Globus pallidus (tissue), 1 donor: ENCODE measurements around the gene LMCD1.

Source experiments
- DNase-seq: peaks from one replicate; pipeline ENCODE4 v3.0.0-alpha.2; 2015; ENCODE audit warnings: low spot score

Gene LMCD1

DNA sequence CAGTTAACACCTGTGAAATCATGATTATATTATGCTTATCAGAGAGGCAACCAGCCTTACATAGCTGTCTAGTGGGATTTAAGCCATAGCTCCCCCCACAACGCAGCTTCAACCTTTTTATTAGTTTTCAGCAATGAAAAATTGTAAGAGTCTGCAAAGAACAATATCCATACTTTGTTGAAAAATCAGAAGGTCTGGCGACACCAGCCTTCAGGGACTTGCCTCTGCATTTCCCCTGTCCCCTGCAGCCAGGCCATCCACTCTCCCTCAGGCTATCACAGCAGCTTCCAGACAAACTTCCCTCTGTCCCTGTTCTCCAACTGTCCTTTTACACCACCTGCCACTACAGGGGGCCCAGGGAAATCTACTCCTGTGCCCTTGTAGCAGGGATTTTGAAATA, 83.0 kb downstream of the LMCD1 start:
- no peak for DNase-seq

DNA sequence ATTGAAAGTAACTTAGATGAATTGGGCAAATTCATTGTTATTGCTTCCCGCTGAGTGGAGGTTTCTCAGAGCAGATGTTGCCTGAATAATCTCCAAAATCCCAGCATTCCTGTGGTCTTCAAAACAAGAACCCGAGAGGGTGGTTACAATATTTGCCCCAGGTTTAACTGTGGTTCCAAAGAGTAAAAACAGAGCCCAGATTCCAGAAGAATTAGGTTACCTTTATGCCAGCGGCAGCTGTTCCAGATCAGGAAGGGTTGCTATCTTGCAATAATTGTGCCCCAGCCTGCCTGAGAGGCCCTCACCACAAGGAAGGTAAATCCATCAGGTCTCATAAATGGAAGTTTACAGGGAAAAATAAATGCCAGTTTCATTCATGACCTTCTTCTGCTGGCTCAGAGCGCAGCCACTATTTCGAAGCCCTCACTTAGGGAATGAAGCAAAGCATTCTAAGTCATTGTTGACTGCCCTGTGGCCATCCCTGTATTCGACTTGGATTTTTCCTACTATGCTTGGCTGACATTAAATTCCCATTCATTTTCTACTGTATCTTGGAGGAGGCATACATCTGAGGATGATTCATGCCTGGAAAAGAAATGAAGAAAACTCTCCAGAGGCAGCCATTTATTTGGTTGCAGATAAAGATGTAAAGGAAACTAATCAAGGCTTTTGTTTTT, 88.4 kb downstream of the LMCD1 start:
- no peak for DNase-seq

DNA sequence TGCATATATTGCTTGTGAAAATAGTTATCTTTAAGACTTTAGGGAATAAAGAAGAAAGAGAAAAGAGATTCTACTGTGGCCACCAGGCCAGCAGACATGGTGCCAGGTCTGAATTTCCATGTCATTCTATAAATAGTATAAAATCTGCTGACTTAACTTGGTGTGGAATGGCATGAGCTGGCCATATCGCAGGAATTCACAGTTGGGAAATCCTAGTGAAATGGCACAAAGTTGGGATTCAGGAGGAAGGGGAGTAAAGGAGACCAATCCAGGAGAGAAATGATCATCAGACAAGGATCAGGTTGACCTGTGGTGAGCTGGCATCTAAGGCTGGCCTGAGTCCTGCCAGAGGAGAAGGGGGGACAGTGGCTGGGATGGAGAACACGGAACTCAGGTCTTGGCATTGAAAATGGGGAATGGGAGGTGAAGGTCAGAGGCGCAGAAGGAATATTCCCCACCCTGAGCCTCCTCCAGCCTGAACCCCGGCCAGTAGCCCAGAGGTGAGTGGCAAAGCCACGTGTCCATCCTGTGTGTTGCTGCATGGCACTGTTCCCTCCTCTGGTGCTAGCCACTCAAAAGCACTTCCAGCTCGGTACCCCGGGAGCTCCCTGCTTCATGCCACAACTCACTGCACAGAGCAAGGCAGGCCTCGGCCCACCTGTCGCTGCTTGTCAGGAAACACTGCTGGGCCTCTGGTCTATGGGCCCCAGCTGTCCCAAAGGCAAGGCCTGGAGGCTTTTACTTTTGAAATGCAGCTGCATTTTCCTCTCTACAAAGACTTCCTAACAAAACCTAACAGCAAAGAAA, 91.6 kb downstream of the LMCD1 start:
- DNase-seq, result no peak

DNA sequence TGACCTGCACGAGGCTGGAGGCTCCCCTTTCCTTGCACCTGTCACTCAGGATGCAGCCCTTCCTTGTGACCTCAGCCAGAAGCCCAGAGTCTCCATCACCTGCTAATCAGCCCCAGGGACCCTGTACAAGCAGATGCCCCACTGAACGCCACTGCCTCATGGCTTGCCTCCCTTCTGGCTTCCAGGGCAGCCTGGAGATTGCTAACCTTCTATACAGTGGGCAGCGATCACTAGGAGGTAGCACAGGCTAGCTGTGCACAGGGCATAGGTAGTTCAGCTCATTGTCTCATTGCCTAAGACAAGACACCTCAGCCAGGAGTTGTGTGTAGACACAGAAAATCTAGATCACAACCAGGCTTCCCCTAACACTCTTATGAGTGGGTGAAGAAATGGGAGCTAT, 93.6 kb downstream of the LMCD1 start:
- no peak for DNase-seq

DNA sequence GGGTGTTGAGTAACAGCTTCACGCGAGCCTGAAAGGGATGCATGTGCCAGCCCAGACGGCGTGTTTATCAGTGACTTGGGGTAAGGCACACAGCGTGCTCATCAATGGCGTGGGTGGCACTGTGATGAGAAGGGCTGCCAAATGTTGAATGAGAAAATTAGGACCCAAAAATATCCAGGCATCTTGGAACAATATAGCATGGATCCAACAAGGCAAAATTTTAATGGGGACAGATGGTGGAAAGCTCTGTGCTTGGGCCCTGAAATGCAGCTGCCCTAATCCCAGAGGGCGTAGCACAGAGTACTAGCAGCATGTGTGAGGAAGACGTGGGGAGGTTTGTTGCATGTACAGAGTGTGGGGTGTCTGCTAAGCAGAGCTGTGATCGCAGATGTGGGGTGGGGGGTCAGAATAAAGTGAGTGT, 94.1 kb downstream of the LMCD1 start:
- DNase-seq, result no peak

DNA sequence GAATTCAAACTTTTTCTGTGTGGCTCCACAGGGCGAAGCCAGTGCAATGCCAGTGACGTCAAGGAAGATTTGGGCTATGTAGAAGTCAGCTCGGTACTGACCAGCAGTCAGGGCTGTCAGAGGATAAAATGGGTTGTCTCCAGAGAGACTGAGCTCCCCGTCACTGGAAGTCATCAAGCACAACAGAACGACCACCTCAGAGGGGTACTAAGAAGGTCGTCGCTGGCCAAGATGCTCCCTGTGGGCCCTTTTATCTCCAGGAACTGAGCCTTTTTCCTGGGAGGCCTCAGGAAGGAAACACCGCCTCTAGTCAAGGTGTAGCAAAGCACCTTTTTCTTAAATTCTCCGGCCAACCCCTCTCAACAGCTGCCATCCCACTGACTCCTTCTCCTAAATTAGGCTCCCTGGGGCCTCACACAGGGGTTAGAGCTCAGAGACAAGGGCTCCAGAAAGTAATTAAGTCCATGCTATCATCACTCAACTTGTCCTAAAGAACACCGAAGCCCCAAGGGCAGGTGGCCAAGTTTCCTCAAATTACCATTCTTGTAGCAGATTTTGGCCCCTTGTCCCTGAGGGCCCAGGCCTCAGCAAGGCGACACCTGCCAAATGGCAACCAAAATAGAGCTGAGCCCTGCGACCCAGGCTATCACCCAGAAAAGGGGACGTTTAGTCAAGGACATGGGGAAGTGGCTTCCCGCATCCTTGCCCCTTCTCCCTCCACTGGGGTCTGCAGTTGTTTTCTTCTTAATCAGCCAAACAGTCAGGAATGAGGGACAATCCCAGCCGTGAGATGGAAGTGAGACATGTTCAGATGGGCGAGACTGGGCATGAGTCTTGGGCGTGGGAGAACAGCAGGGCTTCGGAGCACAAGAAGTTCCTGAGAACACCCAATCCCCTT, 94.9 kb downstream of the LMCD1 start:
- DNase-seq, result no peak

DNA sequence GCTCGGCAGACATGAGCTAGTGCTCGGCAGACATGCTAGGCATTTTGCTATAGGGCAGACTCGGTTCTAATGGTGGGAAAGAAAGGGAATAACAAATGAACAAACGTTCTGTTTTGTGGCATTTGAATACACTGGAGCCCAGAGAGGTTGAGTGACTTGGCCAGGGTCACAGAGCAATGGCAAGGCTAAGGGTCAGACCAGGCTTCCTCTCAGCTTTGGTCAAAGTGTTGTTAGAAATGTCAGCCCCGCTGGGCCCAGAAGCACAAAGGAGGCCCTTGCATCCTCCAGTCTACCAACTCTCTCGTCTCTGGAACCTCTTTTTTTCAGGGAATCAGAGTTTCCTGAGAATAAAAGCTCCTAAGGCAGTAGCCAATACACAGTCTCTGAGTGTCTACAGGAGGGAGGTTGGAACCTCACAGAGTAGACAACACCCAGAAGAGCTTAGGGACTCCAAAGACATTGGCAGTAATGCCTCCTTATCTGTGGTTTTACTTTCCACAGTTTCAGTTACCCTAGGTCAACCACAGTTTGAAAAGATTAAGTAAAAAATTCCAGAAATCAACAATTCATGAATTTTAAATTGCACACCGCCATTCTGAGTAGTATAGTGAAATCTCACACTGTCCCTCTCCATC, 95.7 kb downstream of the LMCD1 start:
- no peak for DNase-seq

DNA sequence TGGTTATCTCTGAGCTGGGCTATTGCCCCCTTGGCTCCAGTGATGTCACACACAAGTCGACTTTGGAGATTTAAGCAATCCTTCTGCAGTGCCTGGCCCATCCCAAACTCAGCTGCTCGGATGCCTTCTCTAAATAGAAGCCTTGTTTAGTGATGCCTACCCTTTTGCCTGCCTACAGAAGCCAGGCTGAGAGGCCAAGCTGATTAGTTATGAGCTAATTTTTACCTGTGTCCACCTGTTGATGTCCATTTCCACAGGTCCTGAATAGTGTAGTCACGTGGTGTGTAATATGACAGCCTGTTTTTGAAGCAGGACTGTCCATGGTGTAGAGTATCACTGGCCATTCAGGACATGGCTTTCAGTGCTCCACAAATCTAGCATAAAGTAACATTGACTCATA, 97.5 kb downstream of the LMCD1 start:
- DNase-seq, result no peak

DNA sequence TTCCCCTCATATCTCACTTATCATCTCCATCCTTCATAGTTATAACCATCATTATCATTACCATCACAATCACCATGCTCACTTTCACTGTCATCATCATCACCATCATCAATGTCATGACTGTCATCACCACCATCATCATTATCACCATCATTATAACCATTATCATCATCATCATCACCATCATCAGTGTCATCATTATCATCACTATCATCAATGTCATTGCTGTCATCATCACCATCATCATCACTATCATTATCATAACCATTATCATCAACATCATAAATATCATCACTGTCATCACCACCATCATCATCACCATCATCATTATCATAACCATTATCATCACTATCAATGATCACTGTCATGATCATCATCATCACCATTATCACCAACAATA, 98.8 kb downstream of the LMCD1 start:
- DNase-seq, result no peak

DNA sequence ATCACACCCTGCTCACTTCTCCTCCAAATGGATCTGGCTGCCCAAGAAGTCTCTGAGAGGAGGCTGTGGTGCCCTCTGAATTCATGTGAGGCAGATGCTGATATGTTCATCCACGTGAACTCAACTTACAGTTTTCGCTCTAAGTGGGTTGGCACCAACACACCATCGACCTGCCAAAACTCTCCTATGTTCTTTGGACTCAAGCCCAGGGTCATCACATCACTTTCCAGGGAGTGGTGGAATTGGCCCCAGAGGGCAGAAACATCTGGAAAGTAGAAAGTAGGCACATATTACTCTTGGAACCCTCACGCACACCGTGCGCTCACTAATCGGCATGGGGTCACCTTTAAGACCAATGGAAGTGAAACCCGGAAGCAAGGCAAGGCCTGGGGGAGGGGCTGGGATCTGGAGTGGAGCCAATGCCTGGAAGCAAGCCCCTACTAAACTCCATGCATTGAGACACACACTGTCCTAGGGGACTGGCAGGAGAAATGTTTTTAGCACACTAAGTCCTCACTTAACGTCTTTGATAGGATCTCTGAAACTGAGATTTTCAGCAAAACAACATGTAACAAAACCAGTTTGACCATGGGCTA, 101.6 kb downstream of the LMCD1 start:
- no peak for DNase-seq

DNA sequence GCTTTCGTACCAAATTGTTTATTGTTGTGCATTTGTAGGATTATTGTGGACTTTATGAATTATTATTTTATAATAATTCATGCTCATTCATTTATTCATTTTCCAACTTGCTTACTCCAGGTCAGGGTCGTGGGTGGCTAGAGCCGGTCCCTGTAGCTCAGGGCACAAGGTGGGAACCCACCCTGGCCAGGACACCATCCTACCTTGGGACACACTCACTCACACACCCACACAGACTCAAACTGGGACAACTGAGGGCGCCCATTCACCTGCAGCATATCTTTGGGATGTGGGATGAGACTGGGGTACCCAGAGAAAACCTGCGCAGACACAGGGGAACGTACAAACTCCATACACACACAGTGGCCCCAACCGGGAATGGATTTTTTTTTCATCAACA, 102.4 kb downstream of the LMCD1 start:
- DNase-seq, result no peak

DNA sequence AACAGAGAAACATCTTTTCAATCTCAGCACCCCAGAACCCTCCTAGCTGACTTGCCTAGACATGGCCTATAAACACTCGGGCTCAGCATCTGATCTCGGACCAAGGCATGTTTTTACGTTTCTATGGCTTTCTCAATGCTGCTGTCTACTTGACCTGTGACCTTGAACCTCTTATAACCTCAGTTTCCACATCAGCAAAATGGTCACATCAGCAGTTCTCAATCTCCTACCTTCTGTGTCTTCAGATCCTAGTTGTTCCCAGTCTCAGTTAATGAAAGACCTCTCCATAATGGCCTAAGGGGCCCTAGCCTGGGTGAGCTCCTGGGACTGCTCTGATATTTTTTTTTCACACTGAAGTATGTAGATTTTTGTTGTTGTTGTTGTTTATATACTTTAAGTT, 103.4 kb downstream of the LMCD1 start:
- DNase-seq, result no peak

DNA sequence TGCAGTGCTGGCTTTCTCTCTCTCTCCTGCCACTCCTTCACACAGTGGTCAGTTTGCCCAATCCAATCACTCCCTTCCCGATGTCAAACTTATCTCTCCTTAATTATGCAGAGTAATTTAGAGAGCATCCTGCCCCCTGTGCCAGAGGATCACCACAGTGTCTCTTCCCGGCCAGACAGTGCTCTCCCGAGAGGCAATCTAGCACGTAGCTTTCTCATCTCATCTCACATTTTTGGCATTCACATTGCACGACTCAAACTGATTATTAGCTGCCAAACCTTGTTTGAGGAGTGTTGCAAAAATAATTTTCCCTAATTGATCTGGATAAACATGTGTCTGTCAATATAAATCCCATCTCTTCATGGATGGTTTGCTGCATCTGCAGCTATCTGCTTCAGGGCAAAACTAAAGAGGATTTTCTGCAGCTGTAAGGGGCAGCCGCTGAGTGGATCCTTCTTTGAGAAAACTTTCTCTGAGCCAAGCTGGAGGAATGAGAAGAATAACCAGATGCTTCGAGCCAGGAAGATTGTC, 105.1 kb downstream of the LMCD1 start:
- no peak for DNase-seq

DNA sequence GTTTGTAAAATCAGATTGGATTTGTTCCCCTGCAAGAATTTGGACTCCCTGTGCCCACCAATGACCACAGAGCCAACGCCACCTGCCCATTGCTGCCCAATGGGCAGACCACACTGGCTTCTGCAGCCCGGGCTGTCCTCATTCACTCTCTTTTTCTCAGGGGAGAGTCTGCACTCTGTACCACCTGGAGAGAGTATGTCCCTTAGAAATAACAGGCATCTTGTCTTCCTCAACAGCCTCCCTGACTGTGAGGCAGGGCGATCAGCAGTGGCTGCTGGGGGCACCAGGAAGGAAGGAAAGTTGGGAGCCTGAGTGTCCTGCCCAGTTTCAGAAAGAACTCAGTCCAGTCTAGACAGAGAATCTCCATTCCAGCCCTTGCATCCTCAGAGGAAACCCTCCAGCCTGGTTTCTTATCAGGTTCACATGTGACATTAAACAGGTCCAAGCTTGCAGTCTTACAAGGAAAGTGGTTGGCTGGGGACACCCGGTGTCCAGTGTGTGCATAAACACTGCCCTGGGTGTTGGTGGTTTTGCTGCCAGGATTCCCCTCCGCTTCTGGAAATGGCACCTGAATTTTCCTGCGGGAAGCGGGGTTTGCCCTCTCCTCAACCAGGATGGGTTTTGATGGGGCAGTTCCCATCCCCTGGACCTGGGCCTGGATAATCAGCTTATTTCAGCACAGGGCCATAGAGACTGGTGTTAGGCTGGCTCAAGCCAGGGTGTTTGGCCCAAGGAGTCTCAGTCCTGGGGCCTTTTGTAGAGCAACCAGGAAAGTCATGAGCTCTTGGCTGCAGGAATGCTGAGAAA, 105.8 kb downstream of the LMCD1 start:
- DNase-seq, result peak; percentile 72

DNA sequence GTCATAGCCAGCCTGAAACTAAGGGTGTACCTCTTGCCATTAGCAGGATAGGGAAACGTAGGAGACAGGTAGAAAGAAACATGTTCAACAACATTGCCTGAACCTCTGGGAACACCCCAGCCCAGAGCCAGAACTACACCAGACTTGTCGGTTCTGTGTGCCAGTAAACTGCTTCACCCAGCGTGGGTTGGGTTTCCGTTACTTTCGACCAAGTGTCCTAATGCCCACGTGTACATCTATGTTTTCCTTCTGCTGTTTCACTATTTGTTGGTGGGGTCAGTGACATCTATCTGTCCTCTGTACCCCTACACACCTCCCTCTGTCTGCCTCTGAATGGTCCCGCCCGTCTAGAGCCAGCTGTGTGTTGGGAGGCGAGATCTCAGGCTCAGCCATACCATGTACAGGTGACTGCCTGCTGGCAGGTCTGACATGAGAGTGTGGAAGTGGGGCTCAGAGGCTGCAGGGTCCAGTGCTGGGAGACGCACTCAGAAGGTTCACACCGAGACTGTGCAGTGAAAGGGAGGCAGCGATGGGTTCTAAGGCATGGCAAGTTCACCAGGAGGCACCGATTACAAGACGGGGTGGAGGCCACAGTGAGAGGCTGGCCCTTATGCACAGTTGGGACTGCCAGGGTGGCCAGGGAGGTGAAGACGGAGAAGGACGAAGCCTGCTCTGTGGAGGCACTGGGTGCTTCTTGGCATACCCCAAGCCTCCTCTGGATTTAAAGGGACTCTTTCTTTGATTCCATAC, 106.6 kb downstream of the LMCD1 start:
- DNase-seq, result no peak

DNA sequence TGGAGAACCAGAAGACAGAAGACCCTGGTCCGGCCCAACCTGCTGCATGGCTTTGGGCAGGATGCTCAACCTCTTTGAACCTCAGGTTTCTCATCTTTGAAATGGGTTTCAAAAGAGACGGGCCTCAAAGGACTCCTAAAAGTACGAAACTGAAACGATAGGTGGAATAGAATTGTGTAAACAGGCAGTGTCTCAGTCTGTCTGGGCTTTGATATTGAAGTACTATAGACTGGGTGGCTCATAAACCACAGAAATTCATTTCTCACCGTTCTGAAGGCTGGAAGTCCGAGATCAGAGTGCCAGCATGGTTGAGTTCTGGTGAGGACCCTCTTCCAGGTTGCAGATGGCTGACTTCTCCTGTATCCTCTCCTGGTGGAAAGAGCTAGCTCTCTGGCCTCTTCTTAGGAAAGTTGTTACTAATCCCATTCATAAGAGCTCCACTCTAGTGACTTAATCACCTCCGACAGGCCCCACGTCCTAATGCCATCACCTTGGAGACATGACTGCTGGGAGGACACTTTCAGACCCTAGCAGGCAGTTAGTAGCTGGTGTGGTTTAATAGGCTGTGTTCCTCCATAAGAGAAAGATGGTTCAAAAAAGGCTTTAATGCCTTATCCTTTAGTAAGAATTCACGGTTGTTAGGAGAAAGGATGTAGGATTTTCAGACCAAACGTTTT, 107.3 kb downstream of the LMCD1 start:
- DNase-seq, result no peak

DNA sequence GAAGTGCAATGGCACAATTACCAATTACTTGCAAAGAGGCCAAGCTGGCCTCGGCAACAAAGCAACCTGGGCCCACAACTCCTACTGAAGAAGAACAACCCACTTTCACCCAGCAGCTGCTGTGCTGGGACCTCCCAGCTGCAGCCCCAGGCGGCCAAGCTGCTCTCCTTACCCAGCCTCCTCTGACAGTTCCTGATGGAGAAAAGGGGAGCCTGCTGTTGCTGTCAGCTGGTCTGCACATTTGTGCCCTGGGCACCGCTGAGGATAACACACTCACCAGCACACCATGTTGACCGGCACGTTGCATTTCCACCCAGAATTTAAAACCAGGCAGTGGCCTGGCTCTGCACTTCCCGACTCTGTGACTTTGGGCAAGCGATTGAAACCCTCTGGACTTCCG, 109.3 kb downstream of the LMCD1 start:
- no peak for DNase-seq

DNA sequence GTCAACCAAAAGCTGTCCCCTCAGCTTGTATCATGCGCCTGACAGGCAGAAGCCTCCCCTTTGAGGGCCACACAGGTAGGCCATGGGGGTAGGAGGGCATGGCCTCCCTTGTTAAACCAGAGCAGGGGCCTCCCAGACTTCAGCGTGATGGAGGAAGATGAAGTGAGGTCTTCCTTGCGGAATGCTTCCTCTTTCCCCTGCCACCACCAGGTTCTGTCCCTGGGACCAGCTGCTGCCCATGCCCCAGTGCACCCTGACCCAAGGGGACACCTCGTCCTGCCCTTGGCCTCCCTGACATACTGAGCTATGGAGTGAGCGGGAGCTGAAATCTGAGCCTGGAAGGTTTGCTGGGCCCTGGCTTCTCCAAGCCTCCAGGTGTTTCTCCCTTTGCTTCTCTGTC, 116.3 kb downstream of the LMCD1 start:
- DNase-seq, result no peak

DNA sequence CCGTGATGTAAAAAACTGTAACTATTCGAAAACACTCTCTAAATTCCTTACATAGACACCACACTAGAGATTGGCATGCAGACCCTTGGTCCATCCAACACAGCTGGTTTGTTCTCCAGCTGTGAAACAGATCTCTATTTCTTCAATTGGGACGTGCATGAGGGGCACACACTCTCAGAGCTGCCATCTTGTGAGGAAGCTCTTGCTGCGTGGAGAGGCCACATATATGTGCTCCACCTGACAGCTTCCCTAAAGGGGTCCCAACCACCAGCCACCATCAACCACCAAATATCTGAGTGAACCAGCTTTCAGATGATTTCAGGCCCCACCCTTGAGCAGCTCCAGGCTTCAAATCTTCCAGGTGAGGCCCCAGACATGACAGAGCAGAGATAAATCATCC, 117.3 kb downstream of the LMCD1 start:
- no peak for DNase-seq
